GM21526 (cell line): Measurements from ENCODE around the gene HLA-DMB.
A peak's percentile ranks its signal among the peaks of the same experiment; 100 is the strongest.

Experiments used
- ATAC-seq: cut with Tn5 transposase; IDR thresholded peaks from one replicate; pipeline ENCODE4 v1.9.1; 2021; ENCODE audit warnings: moderate library complexity; ENCODE audit not compliant: unreplicated experiment, low FRiP score

HLA-DMB gene

GRCh38 chr6:32931211-32931610 is 9.6 kb downstream of the HLA-DMB start:
- no peak for ATAC-seq

- ATAC-seq: no peak
Measured at GRCh38 chr6:32922083-32922482, 18.7 kb downstream of the HLA-DMB start.

GRCh38 chr6:32920715-32921114 is 20.1 kb downstream of the HLA-DMB start:
- ATAC-seq: no peak

DNA sequence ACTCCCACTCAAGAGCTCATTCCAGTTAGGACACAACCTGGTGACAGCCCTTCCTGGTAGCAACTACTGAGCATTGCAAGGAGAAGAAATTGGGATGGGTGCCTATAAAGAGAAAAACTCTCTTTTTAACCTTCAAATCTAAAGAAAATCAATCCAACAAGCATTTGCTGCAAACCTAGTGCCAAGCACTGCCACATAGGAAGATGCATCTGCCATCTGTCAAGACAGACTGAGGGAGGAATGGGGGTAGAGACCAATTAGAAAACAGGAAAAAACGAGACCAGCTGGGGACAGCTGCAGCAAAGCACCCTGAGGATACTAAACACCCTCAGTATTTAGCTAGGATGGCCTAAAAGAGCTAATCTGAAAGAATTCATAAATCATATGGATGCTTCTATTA is 27.9 kb downstream of the HLA-DMB start:
- no peak for ATAC-seq

DNA sequence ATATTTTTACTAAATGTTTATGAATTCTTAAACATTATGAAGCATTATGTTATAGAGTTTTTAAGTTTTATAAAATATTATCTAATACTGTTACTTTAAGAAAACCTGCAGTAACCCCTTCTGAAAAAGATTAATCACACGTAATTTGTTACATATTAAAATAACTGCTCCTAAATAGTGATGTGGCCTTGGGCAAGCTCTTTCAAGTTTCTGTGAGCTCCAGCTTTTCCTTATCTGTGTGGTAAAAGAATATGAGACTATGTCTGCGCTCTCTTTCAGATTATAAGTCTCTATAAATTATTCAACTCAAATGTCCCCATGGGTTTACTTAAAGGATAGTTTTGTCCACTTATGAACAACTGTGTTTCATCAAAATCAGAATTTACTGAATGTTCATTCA is 31.9 kb downstream of the HLA-DMB start:
- no peak for ATAC-seq

DNA sequence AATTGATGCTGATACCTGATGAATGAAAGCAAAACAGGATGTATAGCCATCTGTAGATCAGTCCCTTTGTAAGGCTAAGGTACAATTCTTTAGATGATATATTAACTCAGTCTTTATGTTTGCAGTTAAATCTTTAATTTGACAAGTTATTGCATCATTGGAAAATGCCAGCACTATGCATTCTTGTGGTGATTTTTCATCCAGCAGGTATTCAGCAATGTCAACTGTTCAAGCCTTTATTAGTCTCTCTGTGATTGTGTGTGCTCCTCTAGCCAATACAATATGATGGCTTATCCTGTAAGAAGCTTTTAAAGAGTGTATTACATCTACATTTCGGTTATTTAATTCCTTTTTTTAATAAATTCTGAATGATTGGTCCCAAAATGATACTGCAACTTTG is 34.3 kb downstream of the HLA-DMB start:
- ATAC-seq: no peak

GRCh38 chr6:32905078-32905477 is 35.8 kb downstream of the HLA-DMB start:
- ATAC-seq: no peak

GRCh38 chr6:32903952-32904351 is 36.9 kb downstream of the HLA-DMB start:
- no peak for ATAC-seq

DNA sequence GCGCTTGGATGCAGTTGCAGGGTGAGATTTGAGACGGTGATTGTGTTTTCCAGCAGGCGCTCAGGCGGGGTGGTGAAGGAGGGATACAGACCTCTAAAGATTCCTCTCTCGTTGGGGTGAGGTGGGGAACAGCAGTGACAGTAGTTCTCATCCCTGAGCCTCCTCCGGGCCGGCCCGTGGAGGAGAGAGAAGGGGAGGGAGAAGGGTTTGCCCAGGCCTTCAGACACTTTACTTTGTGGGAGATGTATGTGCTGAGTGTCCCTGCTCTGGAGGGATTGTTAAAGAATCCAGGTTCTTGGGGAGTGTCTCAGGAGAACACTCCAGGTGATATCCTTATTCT is 45.9 kb downstream of the HLA-DMB start:
- peak; percentile 14 for ATAC-seq

- ATAC-seq: peak; percentile 88
Measured at GRCh38 chr6:32894085-32895005, 46.5 kb downstream of the HLA-DMB start.

DNA sequence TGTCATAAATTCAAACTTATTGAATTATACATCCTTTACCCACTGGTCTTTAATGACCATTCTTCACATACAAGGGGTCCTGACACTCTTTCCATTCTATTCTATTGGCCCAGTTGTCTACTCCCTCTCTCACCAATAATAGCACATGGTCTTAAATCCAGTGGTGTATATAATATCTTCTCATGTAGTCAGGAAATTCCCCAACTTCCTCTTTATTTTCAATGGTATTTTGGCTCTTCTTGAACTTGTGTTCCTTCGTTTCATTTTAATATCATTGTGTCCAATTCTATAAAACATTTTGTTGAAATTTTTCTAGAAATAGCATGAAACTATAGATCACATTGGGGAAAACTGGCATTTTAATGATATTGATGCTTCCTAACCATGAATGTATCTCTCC is 50.0 kb downstream of the HLA-DMB start:
- ATAC-seq: no peak

GRCh38 chr6:32889533-32889932 is 51.3 kb downstream of the HLA-DMB start:
- ATAC-seq: no peak

GRCh38 chr6:32888576-32888975 is 52.3 kb downstream of the HLA-DMB start:
- ATAC-seq: no peak

GRCh38 chr6:32887616-32888015 is 53.2 kb downstream of the HLA-DMB start:
- ATAC-seq: no peak

- no peak for ATAC-seq
Measured at GRCh38 chr6:32886681-32887383, 54.0 kb downstream of the HLA-DMB start.

GRCh38 chr6:32885698-32886286 is 55.0 kb downstream of the HLA-DMB start:
- ATAC-seq: no peak
